Activated CD8-positive, alpha-beta memory T cell treated with anti-CD3 and anti-CD28 coated beads for 48 hours (primary cell): ENCODE measurements around the gene ARSB.
"Not testable (repeated sequence)": the region's sequence is repeated elsewhere in the genome, so short reads cannot be mapped to it uniquely, and the experiment has no call there.

Experiments used
- DNase-seq, 3 experiments: peaks; one replicate each; pipeline ENCODE4 v3.0.0-alpha.2; 2020; ENCODE audit warnings: low read depth in 2 of 3, low spot score in 2 of 3

The ARSB gene

DNA sequence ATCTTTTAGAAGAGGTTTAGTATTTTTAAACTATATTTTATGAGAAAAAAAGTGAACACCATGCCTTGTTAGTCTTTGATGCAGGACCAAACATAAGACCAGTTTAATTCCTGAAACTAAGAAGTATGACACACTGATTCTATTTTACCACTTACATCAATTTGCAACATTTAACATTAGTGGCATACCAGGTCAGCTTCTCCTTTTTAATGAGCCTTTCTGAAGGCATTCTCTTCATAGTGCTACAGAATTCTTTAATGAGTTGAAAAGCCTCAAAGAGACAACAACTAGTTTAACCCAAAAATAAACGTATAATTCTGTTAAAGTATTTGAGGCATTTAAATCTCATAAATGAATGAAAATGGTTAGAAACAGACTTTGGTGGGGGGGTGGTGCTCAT lies 28.2 kb downstream of the ARSB start:
- DNase-seq, result no peak

DNA sequence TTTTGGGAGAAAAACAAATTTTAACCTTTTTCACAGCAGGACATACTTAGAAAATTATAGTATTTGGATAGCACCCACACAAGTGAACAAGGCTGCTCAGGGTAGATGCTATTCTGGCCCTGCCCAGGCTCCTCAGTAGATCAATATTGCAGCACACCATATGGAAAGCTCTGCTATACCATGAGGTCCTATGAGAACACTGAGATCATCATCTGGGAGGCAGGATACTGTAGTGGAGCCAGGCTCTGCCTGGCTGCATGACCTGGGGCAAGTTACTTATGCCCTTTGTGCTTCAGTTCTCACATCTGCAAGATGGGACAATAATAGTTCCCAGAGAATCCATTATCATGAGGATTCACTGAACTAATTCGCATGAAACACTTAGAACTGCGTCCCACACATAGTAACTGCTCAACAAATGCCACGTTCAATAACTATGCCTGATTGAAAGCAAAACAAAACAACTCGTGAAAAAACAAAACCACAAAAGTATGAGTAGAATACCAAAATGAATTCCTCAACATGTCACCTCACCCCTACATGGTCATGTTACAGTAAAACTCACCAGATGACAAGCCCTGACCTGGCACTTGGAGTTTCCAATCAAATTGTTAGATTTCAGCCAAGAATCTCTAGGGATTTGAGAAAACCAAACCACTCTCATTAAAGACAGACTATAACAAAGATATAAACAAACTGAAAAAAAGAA lies 31.9 kb downstream of the ARSB start:
- DNase-seq, result no peak

DNA sequence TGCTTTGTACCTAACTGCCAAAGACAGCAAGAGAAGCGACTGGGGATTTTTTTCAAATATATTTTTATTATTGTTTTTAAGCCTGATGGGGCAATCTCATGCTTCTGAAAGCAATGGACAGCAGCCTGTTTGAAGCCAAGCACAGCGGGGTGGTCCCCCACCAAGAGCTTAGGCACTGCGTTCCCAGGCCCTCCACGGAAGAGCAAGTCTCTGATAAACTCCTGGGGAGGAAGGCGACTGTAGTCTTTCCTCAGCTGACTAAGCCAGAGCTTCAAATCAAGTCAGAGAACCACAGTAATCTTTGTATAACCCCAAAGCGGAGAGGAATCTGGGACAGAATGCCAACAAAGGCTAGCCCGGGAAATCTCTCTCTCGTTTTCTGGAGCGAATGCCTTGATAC lies 54.4 kb downstream of the ARSB start:
- DNase-seq, result no peak

DNA sequence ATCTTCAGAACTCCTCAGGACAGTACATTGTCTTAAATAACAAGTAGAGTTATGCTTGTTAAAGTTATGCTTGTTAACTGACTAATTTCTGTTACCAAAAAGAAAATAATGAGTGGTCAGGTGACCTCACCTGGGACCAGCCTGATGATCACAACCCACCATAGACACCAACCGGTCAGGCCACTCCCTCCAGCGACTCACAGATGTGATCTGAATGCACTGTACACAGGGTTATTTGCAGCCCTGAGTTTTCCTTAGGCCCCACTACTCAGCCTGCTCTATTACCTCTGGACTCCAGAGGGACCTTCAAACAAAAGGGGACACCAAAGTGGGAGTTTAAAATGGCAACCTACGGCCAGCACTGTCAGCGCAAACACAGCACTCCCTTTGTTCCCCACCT lies 55.3 kb downstream of the ARSB start:
- DNase-seq, result no peak

DNA sequence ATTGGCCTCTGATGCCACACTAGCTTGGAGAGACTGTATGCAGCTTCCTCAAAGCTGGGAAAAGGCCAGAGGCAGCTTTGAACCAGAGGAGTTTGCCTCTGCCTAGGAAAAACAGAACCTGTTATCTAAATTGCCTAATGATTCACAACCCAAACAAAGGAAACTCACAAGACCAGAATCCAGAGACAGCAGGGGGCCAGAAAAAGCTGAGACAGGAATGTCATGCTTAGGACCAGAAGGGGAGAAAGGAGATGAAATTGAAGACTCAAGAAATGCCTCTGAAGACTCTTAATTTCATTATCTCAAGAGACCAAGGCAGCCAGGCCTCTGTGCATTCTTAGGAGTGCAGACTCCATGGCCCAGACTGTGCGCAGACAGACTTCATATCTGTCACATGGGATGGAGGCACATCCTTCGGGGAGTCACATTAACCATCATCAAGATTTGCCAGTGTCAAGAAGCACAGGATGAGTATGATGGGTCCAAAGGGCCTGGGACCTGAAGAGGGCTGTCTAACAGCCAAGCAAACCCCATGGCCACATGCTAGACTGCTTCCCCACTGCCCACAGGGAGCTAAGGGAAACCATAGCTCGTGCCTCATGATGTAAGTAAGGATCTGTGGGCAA lies 57.3 kb downstream of the ARSB start:
- no peak for DNase-seq

DNA sequence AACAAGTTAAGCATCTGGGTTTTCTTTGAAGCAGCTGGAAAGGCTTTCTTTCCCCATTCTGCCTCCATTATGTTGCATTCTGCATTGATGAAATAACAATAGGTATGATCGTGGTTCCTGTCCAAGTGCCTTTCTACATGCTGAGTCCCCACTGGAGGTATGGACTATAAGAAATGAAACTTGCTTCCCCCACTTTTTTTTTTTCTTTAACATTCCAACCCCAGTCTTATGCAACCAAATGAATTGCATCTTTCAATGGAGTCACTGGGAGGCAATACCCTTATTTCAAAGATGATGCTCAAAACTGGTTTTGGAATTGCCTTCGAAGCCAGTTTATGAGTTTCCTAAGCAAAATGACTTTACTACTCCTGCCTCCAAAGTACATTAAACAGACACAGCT lies 58.9 kb downstream of the ARSB start:
- no peak for DNase-seq

DNA sequence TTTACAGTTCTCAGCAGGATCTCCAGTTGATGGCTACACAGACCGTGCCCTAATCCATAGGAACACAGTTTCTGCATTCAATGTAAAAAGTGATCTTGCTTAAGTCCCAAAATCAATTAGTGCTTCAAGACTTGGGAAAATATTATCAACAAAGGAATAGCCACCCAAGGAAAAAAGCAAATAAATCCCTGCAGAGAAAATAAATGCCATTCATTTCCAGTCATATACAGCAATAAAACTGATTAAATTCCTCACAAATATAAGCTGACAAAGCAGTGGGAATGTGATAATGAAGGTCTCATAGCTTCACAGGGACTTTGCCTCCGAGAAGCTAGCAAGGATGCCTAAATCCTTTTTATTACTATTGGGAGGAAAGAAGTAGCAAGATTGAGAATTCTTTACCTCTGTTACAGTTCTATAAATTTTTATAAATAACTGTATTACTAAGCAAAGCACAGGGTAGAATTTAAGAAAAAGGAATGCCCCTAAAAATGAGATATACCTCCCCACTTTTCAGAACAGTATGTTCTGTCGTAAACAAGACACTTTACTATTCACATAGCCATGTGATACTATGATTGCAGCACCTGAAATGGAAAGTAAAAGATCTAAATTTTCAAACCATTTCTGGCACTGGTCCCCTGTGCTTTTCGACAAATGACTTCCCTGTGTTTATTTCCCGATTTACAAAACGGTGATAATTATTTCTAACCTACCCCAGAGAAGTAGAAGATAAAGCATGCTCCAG lies 59.8 kb downstream of the ARSB start:
- DNase-seq, result no peak

DNA sequence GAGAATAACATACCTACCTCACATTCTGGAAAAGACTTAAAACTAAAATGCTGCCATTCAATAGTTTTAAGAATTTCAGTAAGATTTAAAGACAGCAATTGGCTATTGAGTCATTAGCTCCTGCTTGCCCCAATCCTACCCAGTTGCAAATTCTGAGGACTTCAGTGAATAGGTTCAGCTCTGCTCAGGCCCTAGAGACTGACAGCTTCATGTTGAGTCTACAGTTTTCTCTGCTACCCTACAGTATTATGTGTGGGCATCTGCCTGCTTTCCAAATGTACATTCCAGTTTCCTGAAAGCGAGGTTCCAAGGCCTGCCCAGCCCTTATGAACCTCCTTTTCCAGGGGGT lies 61.5 kb downstream of the ARSB start:
- no peak for DNase-seq

DNA sequence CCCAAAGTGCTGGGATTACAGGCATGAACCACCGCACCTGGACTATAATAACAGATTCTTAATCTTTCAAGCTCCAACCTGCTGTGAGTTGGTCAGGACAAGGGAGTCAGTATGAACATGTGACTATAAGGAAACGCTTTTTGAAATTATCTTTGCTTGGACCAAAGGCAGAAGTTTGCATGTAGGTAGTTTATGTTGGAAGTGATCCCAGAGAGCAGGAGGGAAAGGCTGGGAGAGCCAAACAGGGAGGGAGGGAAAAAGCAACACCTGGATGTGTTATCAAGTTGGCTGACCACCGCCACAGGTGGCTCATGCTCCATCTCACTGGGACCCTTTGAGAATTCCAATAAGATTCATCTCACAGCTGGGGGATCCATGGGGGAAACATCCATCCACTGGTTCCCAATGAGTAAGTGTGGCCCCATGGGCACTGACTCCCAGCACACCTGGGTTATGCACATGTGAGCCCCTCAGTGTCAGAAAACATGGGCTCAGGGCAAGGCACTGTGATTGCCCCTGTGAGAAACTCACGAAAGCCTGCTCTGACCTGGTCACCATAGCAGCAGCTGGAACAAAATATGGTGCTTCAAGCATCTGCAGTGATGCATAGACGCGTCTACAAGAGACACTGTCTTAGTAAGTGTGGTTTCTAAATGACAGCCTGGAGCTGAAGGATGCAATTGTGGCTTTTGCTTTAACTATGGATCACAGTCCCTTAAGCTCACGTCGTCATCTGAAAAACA lies 62.1 kb downstream of the ARSB start:
- DNase-seq, result no peak

DNA sequence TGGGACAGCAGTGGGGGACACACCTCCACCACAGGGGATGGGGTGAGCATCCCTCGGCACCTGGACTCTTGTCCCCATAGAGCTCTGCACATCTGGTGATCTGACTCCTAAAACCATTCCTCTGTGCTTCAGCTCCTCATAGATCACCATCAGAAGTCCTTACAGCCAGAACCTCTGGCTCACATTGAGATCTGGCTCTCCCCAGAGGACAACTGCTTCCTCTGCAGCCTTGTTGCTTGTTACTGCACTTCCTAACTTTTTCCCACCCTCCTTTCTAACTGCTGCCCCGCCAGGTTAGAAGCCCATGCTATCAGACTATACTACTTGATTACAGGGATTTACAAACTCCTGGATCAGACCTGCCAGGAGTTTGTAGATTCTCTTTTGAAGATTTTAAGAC lies 64.5 kb downstream of the ARSB start:
- DNase-seq, result no peak

DNA sequence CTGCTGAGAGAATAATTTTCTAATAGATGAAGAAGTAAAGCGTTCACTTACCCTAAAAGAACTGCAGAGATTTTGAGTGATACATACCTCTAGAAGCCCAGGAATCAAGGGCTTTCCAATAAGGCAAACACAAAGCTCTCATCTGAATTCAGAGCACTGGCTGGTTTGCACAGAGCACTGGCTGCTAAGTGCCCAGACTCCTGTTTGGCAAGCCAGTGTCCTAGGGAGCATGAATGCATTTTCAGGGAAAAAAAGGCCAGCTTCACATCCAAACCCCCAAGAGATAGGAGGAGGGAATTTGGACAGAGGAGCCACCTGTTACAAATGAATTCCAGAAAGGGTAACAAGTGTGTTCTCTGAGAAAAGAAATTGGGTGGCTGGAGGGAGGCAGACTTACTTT lies 65.3 kb downstream of the ARSB start:
- DNase-seq, result no peak

DNA sequence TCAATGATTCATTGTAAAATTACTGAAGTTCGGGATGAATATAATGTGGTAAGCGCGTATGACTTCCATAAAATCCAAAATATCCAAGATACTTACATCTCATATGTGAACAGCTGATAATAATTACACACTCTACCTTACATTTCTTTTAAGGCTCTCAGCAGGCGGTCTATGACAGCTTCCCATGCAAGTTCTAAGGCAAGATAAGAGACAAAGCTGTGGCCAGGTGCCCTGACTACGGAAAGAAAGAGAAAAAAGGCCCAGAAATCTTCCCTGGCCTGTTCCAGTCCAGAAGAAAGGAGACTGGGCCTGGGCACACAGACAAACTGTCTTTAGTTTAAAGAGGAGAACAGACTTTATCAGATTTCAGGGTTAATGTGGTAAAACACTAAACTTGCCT lies 69.1 kb downstream of the ARSB start:
- DNase-seq, result no peak

DNA sequence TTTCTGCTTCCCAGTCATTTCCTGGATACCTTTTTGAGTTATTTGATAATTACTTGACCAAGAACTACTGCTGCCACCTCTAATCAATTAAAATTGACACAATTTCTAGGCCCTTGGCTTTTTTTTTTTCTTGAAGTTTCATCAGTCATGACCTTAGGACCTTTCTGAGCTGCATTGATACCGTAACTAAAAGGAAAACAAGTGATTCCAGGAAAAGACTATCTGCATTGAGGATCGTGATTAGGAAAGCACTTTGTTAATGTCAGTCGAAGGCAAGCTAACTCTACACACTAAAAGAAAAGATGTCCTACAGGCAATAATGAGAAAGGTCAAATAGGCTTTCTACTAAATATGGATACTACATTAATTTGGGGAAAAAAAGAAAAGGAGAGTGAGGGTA lies 69.9 kb downstream of the ARSB start:
- no peak for DNase-seq

DNA sequence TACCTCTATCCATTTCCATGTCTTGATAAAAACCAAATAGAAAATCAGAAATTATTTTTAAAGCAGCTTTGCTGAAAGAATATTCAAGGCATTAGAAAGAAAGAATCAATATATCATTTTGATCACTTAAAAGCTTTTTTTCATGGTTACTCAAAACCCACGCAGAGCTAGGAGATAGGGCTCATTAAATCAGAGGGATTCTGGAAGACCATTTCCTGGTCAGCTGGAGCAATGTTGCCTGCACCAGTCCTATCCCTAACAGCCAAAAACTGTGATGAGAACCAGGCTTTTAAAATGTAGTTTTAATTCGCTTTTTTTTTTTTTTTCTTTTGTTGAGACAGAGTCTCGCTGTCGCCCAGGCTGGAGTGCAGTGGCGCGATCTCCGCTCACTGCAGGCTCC lies 72.3 kb downstream of the ARSB start:
- DNase-seq, result no peak

DNA sequence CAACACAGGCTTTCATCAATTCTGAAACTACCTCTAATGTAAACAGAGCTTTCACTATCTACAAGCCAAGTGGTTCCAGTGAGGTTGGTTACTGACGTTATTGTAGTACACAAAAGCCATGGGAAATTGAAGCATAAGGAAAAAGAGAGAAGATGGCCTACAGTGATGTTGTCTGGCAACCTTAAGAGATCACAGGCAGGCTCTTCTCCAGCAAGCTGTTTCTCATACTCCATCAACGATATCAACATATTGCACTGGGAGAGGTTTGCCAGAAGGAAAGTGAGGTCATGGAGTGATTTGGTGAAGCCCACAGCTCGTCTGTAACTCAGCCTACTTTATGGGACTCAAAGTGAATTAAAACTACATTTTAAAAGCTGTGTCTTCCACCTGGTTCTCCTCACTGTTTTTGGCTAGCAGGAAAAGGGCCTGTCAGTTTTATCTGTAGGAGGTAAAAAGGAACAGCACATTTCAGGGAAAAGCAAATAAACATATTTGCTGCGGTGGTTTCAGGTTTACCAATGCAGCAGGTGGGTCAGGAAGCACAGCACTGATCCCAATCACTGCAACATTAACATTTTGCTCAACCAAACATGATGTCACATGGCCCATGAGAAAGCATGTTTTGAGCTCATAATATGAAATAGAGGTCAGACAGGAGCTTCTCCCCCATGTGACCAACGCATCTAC lies 72.9 kb downstream of the ARSB start:
- no peak for DNase-seq

DNA sequence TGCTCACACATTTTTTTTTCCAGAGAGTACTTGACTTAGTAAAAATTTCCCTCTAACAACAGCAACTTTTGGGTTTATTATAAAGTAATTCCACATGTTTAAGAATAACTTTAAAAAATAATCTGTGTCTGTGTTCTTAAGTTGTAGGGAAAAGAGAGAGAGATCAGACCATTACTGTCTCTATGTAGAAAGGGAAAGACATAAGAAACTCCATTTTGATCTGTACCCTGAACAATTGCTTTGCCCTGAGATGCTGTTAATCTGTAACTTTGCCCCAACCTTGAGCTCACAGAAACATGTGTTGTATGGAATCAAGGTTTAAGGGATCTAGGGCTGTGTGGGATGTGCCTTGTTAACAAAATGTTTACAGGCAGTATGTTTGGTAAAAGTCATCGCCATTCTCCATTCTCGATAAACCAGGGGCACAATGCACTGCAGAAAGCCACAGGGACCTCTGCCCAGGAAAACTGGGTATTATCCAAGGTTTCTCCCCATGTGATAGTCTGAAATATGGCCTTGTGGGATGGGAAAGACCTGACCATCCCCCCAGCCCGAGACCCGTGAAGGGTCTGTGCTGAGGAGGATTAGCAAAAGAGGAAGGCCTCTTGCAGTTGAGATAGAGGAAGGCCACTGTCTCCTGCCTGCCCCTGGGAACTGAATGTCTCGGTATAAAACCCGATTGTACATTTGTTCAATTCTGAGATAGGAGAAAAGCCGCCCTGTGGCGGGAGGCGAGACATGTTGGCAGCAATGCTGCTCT lies 75.7 kb downstream of the ARSB start:
- not testable (repeated sequence) for DNase-seq

DNA sequence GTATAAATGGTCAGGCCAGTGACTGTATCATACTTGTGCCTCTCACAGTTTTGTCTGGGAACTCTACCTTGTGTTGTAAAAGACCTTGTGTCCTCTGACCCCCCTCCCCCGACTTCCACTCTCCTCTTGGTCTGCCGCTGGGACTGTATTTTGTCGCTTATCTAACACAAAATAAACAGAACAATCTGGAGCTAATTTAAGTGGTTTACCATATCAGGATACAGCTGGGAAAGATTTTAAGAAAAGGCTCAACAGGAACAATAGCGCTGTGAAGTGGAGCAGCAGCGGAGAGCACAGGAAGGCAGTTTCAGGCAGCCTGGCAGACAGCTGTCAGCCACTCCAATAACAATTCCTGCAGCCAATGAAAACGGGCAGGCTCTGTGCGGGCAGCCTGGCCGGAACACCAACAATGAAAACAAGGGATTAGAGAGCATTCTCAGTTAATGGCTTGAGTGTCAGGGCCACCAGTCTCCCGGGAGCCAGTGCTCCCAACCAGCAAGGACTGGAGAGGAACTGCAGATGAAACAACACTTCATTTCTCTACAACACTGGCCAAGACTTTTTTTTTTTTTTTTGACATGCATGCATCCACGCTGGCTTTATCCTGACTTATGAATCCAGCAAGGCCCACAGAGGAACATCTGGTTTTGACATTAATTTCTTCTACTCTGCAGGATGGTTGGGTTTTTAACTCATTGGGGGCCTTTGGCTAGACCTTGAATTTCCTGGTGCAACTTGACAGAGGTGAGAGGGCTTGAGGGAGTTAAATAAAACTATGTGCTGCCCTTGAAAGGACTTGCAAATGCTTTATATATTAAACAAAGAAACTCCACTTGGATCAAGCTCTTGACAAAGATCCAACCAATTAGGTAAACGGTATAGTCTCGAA lies 76.7 kb downstream of the ARSB start:
- DNase-seq, result no peak

DNA sequence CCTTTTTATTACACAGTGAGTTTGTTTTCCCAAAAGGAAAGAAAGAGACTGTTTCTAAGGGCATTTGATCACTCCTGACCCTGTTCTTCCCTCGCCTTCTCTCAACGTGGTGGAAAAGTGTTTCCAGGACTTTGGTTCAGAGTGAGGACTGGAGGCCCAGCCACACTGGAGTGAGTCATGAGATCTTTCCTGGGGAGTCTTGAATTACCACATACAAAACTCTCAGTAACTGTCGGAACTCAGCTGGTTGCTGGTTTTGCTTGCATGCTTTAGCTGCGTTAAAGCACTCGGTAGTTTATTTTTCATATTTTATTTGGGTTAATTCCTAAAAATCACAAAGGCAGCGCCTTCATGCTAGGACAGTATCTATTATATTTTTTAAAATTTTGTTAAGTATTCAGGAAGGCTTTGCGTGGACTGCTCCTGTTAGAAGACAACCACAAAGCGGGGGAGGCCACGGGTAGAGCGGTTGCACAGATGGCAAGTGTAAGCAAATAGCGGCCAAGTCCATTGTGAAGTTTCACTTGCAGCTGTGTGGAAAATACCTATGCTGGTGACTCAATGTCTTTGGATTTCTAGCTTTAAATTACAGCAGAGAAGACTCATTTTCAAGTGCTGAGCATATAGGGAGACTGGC lies 77.7 kb downstream of the ARSB start:
- DNase-seq, result no peak
